HG03439 (cell line): ENCODE measurements around the gene TP63.

Source experiments
- ATAC-seq: cut with Tn5 transposase; IDR thresholded peaks from one replicate; pipeline ENCODE4 v1.9.1; 2021; ENCODE audit warnings: mild to moderate bottlenecking, moderate library complexity; ENCODE audit not compliant: unreplicated experiment

The TP63 gene

DNA sequence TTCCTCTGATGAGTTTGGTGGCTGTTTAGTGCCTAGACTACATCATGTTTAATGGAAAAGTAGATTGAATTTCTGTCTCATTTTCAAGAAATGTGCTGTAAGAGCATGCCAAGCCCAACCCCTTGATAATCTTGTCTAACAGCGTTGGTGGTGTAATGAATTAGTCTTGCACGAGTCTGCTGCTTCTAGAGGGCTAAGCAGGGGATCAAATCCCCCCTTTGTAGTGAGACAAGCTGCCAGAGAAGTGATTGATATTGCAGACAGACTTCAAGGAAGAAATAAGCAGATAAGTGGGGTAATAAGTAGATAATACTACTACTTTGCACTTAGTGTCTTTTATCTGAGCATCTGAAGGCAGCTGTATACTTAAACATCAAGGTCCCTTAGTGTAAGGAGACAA is 141.4 kb downstream of the TP63 start:
- ATAC-seq = no peak

DNA sequence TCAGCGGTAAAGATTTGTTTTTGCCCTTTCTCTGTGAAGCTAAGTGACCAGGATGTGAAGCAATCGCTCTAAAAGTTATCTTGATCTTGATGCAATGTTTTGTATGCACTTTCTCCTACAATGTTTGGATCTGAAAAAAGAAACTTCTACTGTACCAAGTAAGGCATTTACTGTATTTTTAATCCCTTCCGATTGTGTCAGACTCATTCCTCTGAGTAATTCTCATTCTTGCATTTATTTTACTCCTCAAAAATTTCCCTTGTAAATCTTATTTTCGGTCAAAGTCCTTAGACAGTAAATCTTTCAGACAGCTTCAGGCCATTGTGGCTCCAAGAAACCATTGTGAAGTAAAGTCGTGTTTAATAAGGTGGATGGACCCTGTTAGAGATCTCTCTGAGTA is 141.9 kb downstream of the TP63 start:
- ATAC-seq = no peak

DNA sequence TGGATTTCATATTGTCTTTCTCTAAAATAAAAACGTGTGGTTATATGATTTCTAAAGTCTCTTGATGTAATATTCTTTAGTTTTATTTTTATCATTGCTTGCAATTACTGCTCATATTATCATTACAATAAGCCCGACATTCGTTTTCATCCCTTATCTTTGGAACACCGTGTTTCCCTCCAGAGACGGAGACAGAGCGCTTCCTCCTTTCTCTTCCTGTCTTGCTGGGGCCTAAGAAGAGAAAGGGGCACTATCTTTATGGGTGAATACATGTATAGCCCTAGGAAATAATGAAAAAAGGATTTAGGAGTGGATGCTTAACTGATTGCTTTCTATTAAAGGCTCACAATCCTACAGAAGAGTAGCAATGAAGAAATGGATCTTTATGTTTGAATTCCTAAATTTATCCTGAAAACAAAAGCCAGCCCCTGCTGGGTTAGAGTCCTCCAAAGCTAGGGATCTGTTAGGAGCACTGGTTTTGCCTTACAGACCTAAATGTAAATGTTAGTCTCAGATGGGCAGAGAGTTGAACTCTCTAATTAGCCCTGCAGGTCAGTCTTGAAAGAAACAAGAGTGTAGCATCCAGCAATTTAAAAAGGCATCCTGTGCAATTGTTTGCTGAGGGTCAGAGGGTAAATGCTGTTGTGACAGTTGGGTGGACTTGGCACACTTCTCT is 145.1 kb downstream of the TP63 start:
- no peak for ATAC-seq

GRCh38 chr3:189778340-189778950 is 147.3 kb downstream of the TP63 start:
- no peak for ATAC-seq

DNA sequence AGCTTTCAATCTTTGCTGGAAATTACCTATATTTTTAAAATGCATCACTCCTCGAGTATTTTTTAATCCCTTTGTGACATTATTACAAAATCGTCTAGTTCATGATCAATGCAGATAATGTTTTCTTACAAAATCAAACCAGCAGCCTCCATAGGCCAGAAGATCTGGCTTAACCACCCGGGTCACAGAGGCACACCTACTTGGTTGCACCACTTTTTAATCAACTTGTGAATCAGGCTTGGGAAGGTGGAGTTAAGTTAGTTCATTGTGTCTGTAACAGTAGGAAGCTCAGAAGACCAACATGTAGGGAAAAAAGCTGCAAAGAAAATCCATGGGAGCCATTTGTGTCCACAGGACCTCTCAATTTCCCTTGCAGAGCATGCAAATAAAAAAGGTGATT is 148.0 kb downstream of the TP63 start:
- no peak for ATAC-seq

DNA sequence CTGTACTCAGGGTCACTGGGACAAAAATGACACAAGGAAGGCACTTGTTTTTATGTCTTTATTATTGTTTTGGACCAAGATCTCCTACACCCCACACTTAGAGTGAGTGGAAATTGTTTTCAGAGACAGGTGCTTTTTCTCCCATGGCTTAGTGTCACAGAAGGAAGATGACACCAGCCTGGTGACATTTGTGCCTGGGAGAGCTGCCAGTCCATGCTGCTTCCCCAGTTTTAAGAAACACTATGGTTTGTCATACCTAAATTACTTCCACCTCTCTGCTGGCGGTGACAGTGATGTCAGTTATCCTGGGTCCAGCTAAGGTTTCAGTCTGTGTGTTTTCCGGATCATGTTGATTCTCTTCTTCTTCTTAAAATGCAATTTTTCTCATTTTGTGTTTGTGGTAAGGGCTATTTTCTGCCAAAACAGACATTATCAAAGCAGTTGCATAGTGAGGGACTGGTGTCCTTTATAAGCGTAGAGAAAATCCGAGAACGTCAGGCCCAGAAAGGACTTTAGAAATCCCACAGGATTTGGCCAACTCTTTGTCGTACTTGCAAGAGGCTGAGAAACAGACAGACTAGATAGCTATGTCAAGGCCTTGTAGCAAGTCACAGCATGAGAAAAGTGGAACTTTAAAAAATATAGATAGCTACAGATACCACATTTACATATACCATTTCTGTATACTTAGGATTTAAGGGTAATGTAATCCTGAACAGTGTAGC is 149.5 kb downstream of the TP63 start:
- ATAC-seq = no peak

GRCh38 chr3:189781415-189781814 is 150.2 kb downstream of the TP63 start:
- ATAC-seq = no peak

GRCh38 chr3:189786479-189787064 is 155.4 kb downstream of the TP63 start:
- ATAC-seq = no peak

DNA sequence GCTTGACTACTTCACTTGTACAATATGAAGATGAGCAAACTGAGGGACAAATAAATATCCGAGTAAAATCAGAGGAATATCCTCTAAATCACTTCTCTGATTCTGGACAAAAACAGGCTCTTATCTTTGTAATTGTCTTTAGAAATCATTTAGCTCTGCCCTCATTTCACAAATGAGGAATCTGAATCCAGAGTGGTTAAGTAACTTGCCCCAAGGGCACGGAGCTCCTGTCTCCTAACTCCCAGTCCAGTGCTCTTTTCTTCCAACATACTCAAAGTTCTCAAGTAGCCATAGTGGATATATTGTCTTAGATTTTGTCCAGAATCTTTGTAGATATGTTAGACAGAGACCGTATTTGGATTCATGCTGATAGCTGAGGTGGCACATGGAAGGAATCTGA is 156.0 kb downstream of the TP63 start:
- no peak for ATAC-seq

DNA sequence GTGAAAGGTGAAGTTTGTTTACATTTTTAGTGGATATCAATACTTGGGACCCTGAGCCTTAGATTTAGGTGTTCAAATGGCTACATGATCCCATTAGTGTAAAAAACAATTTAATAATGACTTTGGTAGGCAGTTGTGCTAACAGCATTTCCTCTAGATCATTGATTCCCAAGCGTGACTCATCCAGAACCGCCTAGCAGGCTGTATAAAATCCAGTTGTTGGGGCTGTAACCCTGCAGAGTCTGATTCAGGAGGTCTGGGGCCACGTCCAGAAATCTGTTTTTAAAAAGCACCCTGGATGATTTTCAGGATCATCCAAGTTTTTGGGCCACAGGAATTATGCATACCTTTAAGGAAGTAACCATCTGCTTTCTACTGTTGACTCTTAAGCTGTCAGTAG is 156.4 kb downstream of the TP63 start:
- no peak for ATAC-seq

GRCh38 chr3:189789432-189789831 is 158.2 kb downstream of the TP63 start:
- no peak for ATAC-seq

GRCh38 chr3:189790658-189791057 is 159.5 kb downstream of the TP63 start:
- no peak for ATAC-seq

- no peak for ATAC-seq
Observed at GRCh38 chr3:189792046-189792929, 161.1 kb downstream of the TP63 start.

DNA sequence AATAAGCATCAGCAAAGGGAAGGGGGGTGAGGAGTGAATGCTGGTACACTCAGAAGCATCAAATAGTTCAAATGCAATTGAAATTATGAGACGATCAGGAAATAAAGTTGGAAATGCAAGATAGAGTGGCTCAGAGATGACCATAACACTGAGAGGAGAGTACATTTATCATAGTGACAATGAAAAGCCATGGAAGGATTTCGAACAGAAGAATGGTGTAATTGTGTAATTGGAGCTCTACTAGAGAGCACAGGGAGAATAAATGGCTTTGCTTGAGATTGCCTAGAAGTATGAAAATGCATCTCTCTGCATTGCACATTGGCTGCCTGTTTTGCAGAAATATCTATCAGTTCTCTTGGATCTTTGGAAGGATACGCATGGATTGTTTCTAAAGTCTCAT is 163.3 kb downstream of the TP63 start:
- ATAC-seq = no peak

GRCh38 chr3:189797103-189797750 is 166.0 kb downstream of the TP63 start:
- no peak for ATAC-seq

DNA sequence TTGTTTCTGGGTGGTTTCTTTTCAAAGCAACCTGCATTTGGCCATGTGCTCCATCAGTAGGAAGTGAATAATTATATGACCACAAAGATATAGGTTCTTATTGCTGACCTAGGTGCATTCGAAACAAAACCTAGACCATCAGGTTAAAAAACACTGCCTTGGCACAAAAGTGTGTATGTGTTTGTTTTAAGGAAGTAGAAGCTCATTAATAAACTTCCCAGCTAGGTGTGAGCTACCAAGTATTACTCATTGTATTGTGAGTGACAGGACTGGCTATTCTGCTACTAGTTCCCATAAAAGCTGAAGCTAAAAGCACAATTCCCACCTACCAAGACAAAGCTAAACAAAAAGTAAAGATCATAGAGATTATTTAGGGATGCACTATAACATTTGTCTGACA is 168.2 kb downstream of the TP63 start:
- ATAC-seq = no peak

- ATAC-seq = no peak
Observed at GRCh38 chr3:189800436-189800835, 169.2 kb downstream of the TP63 start.

GRCh38 chr3:189803254-189803653 is 172.1 kb downstream of the TP63 start:
- no peak for ATAC-seq

GRCh38 chr3:189805375-189806067 is 174.3 kb downstream of the TP63 start:
- no peak for ATAC-seq
